ENCODE measurements around the gene MRPL49. TPM values are rescaled to one million over a fixed set of nuclear protein-coding genes. Genes with fewer than 3 reads are reported as not detected.

The MRPL49 gene
- total and polyA plus RNA-seq, 9 of the 15 experiments (the other 6 are each of a cell fraction or from before 2014, with no cell fraction given): 74.3 to 132 (median 91.2) TPM

- no peak overlapping the region for H3K4me3 ChIP-seq
Observed at GRCh38 chr11:65072631-65072966, 49.5 kb upstream of the MRPL49 start.

More at GRCh38 chr11:65072631-65072966, 49.5 kb upstream of the MRPL49 start:
- 0 out of 2 replicates have a peak, but pooled peaks cover 2% of the 10 kb centered on the region for H4K20me1 ChIP-seq (replicated peaks; ENCODE audit: control insufficient read depth, insufficient read depth, low read length)
- no peaks in the 10 kb centered on the region for H3K9me1 ChIP-seq (ENCODE audit: control insufficient read depth, insufficient read depth, low read length)
- no peaks in the 10 kb centered on the region for H3K27me3 ChIP-seq (ENCODE audit: control insufficient read depth in 2 of 2, insufficient read depth in 2 of 2, low read length in 2 of 2)
- in situ Hi-C loops (cut with MboI) (no loop called here), intact Hi-C loops (cut with micrococcal nuclease) (no loop called here)
- no peak overlapping the region for H3K27ac ChIP-seq (ENCODE audit: extremely low read depth, low read depth, low read length)
- no peak for DNase-seq (ENCODE audit: extremely low read depth in 1 of 4, low spot score in 3 of 4)
- no peak overlapping the region for H3K4me2 ChIP-seq (ENCODE audit: insufficient read depth, low read length)
- peaks cover 20% of the 10 kb centered on the region for H3K36me3 ChIP-seq (ENCODE audit: control insufficient read depth, insufficient read depth, low read length)
- WGBS (ENCODE audit: insufficient coverage, low coverage, missing lambda C conversion rate): 13% methylated on average over 1 of the region's 1 CpG
- ChIA-PET CTCF (ENCODE audit: low intra/inter-chr PET ratio) (no interaction called here), POLR2A (interaction anchor here (2.4 kb wide), 1 partner anchor 10 kb away, joined by 11 read pairs; no protein-coding TSS in a partner anchor)
- no peak for ATAC-seq
- no peaks in the 10 kb centered on the region for H3K9me3 ChIP-seq (replicated peaks; ENCODE audit: control insufficient read depth, insufficient read depth, low read depth, low read length)
- FAIRE-seq: no peak
- H3K9ac ChIP-seq (ENCODE audit: insufficient read depth in 1 of 2, low read depth in 2 of 2, low read length in 2 of 2): peak overlapping the region in 1 of 2 experiments; percentile 15; a peak in 1 of 4 replicates
- TF ChIP-seq ESRRA (IDR thresholded peaks at IDR 0.05; ENCODE audit: borderline replicate concordance, low read depth): no peak
- no peak for TF ChIP-seq RREB1 (CRISPR knock-in tag; IDR thresholded peaks at IDR 0.05)
- no peak for TF ChIP-seq ZZZ3 (IDR thresholded peaks at IDR 0.05)
- no peak for TF ChIP-seq NR4A1 (CRISPR knock-in tag; IDR thresholded peaks at IDR 0.05)
- no peak for TF ChIP-seq NR4A1 (tag; IDR thresholded peaks at IDR 0.05)
- no peak for TF ChIP-seq GABPA (tag; conservative IDR thresholded peaks at IDR 0.05; ENCODE audit: low read depth)
- no peak for TF ChIP-seq ZNF76 (CRISPR knock-in tag; IDR thresholded peaks at IDR 0.05; ENCODE audit: borderline replicate concordance)
- no peak for TF ChIP-seq SMAD1 (IDR thresholded peaks at IDR 0.05; ENCODE audit: low read depth, low read length, partially characterized antibody)
- TF ChIP-seq BCL6 (CRISPR knock-in tag; IDR thresholded peaks at IDR 0.05): no peak
- no peak for TF ChIP-seq ATF4 (CRISPR knock-in tag; IDR thresholded peaks at IDR 0.05)
- TF ChIP-seq CCNT2 (IDR thresholded peaks at IDR 0.05; ENCODE audit: borderline replicate concordance, extremely low read depth, insufficient read length, low read depth, low read length): no peak
- TF ChIP-seq CHD2 (IDR thresholded peaks at IDR 0.05; ENCODE audit: low read depth, low read length): no peak
- no peak for TF ChIP-seq THRAP3 (IDR thresholded peaks at IDR 0.05; ENCODE audit: borderline replicate concordance)
- TF ChIP-seq SMARCA4 (IDR thresholded peaks at IDR 0.05): no peak
- no peak for TF ChIP-seq CHCHD3 (CRISPR knock-in tag; IDR thresholded peaks at IDR 0.05)
- TF ChIP-seq ARID1B (IDR thresholded peaks at IDR 0.05): no peak
- no peak for TF ChIP-seq FOXJ3 (CRISPR knock-in tag; IDR thresholded peaks at IDR 0.05)
- no peak for TF ChIP-seq NFE2 (IDR thresholded peaks at IDR 0.05; ENCODE audit: low read depth)
- no peak for TF ChIP-seq NFRKB (IDR thresholded peaks at IDR 0.05; ENCODE audit: low read depth)
- BruUV-seq (replicated peaks): no TSS peak
- no peak overlapping the region for H2AFZ ChIP-seq (ENCODE audit: low read depth, low read length)
- peaks cover 4% of the 10 kb centered on the region; the same call in 2 of the 3 replicates for H3K79me2 ChIP-seq (ENCODE audit: control insufficient read depth, insufficient read depth, low read length)
- H3K4me1 ChIP-seq (replicated peaks in 1 of 2; ENCODE audit: control insufficient read depth in 2 of 2, insufficient read depth in 2 of 2, low read length in 2 of 2): peaks cover 1 to 3% of the 10 kb centered on the region in 2 experiments; a peak in 3 of 5 replicates
